GM12878 (cell line): ENCODE results near the gene PMAIP1. TPM values are rescaled to one million over a fixed set of nuclear protein-coding genes. Genes with fewer than 3 reads are reported as not detected.

Experiments
- ATAC-seq: fragments of 200-7000 bp; cut with Tn5 transposase; 3 replicates; pipeline ENCODE4 v1.9.1; 2020; ENCODE audit warnings: mild to moderate bottlenecking, moderate library complexity
- BruUV-seq: library from RNA; stranded (reverse); fragments of 400-500 nt; replicated peaks from 2 replicates; lab custom pipeline; 2021; lab: Mats Ljungman, UMichigan
- CTCF ChIA-PET: fragments of 300-600 bp; sonication (Branson Sonifier 250); formaldehyde crosslinking; extraction: SDS; loops from one replicate; lab custom pipeline; 2021; ENCODE audit warnings: inconsistent platforms; lab: Yijun Ruan, JAX
- POLR2A ChIA-PET: fragments of 350-600 bp; formaldehyde crosslinking; extraction: SDS; loops from one replicate; lab custom pipeline; 2021; ENCODE audit warnings: inconsistent platforms; lab: Charles Lee
- RAD21 ChIA-PET: fragments of 300-600 bp; sonication (Branson Sonifier 250); formaldehyde crosslinking; loops from one replicate; lab custom pipeline; 2023; ENCODE audit warnings: antibody characterized with exemption; ENCODE audit not compliant: unreplicated experiment; lab: Charles Lee
- SMC1A ChIA-PET: fragments of 300-600 bp; sonication (Branson Sonifier 250); formaldehyde crosslinking; loops from one replicate; lab custom pipeline; 2023; ENCODE audit not compliant: unreplicated experiment, uncharacterized antibody; lab: Charles Lee
- DNase-seq: peaks from one replicate; pipeline ENCODE4 v3.0.0-alpha.2; 2011; ENCODE audit warnings: low read depth, low spot score
- FAIRE-seq: peaks from 3 replicates; lab custom pipeline; 2011; peaks lifted over from hg19 to GRCh38; lab: Jason Lieb, UNC
- H2AFZ ChIP-seq: 2 replicates; pipeline ENCODE4 v1.6.0; 2011; ENCODE audit warnings: low read depth, low read length, control low read depth; ENCODE audit not compliant: control insufficient read depth
- H3K27ac ChIP-seq: 2 replicates; pipeline ENCODE4 v1.5.1; 2011; ENCODE audit warnings: control low read depth; ENCODE audit not compliant: control insufficient read depth, insufficient read depth
- H3K27me3 ChIP-seq, 2 experiments: replicated peaks in 1 of 2; 2 replicates each; pipeline versions ENCODE4 v1.6.0 to v1.6.1; 2011; ENCODE audit warnings: low read length in 1 of 2; ENCODE audit not compliant: control insufficient read depth in 2 of 2, insufficient read depth in 2 of 2
- H3K36me3 ChIP-seq, 2 experiments: 2 replicates each; pipeline ENCODE4 v1.5.1; 2011; ENCODE audit warnings: low read length in 1 of 2; ENCODE audit not compliant: control insufficient read depth in 2 of 2, insufficient read depth in 2 of 2
- H3K4me1 ChIP-seq: 2 replicates; pipeline ENCODE4 v1.6.1; 2011; ENCODE audit warnings: mild to moderate bottlenecking, low read length, moderate library complexity, mixed read lengths; ENCODE audit not compliant: control insufficient read depth, insufficient read depth
- H3K4me2 ChIP-seq: 2 replicates; pipeline ENCODE4 v1.6.0; 2011; ENCODE audit warnings: control low read depth; ENCODE audit not compliant: control insufficient read depth, insufficient read depth
- H3K4me3 ChIP-seq: fragments of 200-600 bp; sonication (generic); 2 replicates; pipeline ENCODE4 v1.5.1; 2016
- H3K79me2 ChIP-seq: 2 replicates; pipeline ENCODE4 v1.6.0; 2011; ENCODE audit warnings: low read length; ENCODE audit not compliant: control insufficient read depth, insufficient read depth
- H3K9ac ChIP-seq: 2 replicates; pipeline ENCODE4 v1.8.0; 2011; ENCODE audit warnings: low read length, control low read depth, mixed read lengths; ENCODE audit not compliant: control insufficient read depth, insufficient read depth
- H3K9me3 ChIP-seq: replicated peaks from 3 replicates; pipeline ENCODE4 v1.5.1; 2011; ENCODE audit warnings: mild to moderate bottlenecking, low read length; ENCODE audit not compliant: control insufficient read depth, insufficient read depth
- H4K20me1 ChIP-seq: 2 replicates; pipeline ENCODE4 v1.6.0; 2011; ENCODE audit not compliant: control insufficient read depth, insufficient read depth
- CBX5 ChIP-seq: sonication (generic); IDR thresholded peaks from 2 replicates; pipeline ENCODE4 v1.6.1; 2016; ENCODE audit warnings: low read depth, moderate library complexity, mild to moderate bottlenecking, inconsistent platforms
- EED ChIP-seq: sonication (generic); IDR thresholded peaks from 2 replicates; pipeline ENCODE4 v1.6.1; 2016; ENCODE audit warnings: antibody characterized with exemption, low read depth
- FOS ChIP-seq: IDR thresholded peaks from 3 replicates; pipeline ENCODE4 v1.6.1; 2011; ENCODE audit warnings: borderline replicate concordance; ENCODE audit not compliant: insufficient read length; ENCODE audit errors: extremely low read depth
- IKZF2 ChIP-seq, 2 experiments: fragments of 450-650 bp; IDR thresholded peaks; 2 replicates each; pipeline ENCODE4 v1.6.1; 2017; ENCODE audit warnings: mild to moderate bottlenecking in 2 of 2, moderate library complexity in 2 of 2
- NR2C2 ChIP-seq: IDR thresholded peaks from 2 replicates; pipeline ENCODE4 v1.6.1; 2011; ENCODE audit warnings: borderline replicate concordance, low read depth; ENCODE audit not compliant: control insufficient read depth, insufficient read length
- PKNOX1 ChIP-seq: fragments of 450-650 bp; IDR thresholded peaks from 2 replicates; pipeline ENCODE4 v1.6.1; 2016; ENCODE audit warnings: mild to moderate bottlenecking
- ZBTB40 ChIP-seq: fragments of 450-650 bp; IDR thresholded peaks from 2 replicates; pipeline ENCODE4 v1.6.1; 2016; ENCODE audit warnings: mild to moderate bottlenecking, moderate library complexity, borderline replicate concordance
- ZSCAN29 ChIP-seq: fragments of 450-650 bp; IDR thresholded peaks from 2 replicates; pipeline ENCODE4 v1.6.1; 2017; ENCODE audit warnings: mild to moderate bottlenecking, moderate library complexity
- in situ Hi-C: fragments of 300-500 bp; cut with MboI; formaldehyde crosslinking; loops from 9 replicates; pipeline ENCODE4 v1.14.3; 2018; ENCODE audit warnings: mixed read lengths
- intact Hi-C: fragments of 100-400 bp; cut with micrococcal nuclease; formaldehyde crosslinking; loops from one replicate; pipeline ENCODE4 v1.14.2; 2022; ENCODE audit not compliant: unreplicated experiment
- polyA plus RNA-seq, 11 experiments: library from polyadenylated mRNA; depleted of rRNA in 4 of 11; unstranded in 6 of 11; stranded (reverse) in 5 of 11; fragments of >200 nt; fragmentation: Nextera tagmentation in 4 of 11; fragmentation: Illumina TruSeq in 1 of 11; extraction: Ambion mirVana in 4 of 11; extraction: Trizol in 1 of 11; gene quantifications; 1 replicate in 1 of 11; 2 replicates in 10 of 11; pipeline versions ENCODE4 v1.2.1 to v1.2.3, GENCODE V29; 2011 to 2016; ENCODE audit warnings: inconsistent platforms in 2 of 11, missing spikeins in 2 of 11, low read depth in 1 of 11
- total RNA-seq, 4 experiments: library from RNA; depleted of rRNA in 3 of 4; stranded (reverse); fragments of >200 nt in 3 of 4; fragmentation: Illumina TruSeq in 1 of 4; extraction: Trizol in 1 of 4; gene quantifications; 2 replicates each; pipeline versions ENCODE4 v1.2.1 to v1.2.3, GENCODE V29; 2013 to 2021

Gene PMAIP1
- total and polyA plus RNA-seq, 10 of the 15 experiments (the other 5 are each of a cell fraction or from before 2014, with no cell fraction given): 74.0 to 219 (median 112) TPM

GRCh38 chr18:59911600-59911999 is 11.8 kb downstream of the PMAIP1 start:
- no peak for DNase-seq
- no TSS peak for BruUV-seq
- Histone ChIP-seq H4K20me1 (no peaks in the 10 kb centered on the region), H3K9ac (no peak overlapping the region), H3K27ac (no peak overlapping the region), H2AFZ (no peak overlapping the region), H3K27me3 (no peaks in the 10 kb centered on the region), H3K36me3 (no peaks in the 10 kb centered on the region), H3K4me1 (peaks cover 27% of the 10 kb centered on the region), H3K9me3 (peaks cover 6% of the 10 kb centered on the region; the same call in 2 of the 3 replicates), H3K79me2 (peaks cover under 1% of the 10 kb centered on the region; the same call in 1 of the 2 replicates), H3K4me2 (no peak overlapping the region), H3K4me3 (no peak overlapping the region)
- FAIRE-seq: no peak
- RAD21 ChIA-PET: interaction anchor here (8.9 kb wide), 1 partner anchor 13 kb away, joined by 187 read pairs; no protein-coding TSS in a partner anchor
- ATAC-seq: no peak
- intact Hi-C loops: no loop called here
- SMC1A ChIA-PET: interaction anchor here (10.2 kb wide), 1 partner anchor 11 kb away, joined by 289 read pairs; no protein-coding TSS in a partner anchor
- TF ChIP-seq ZSCAN29 (no peak), NR2C2 (no peak), IKZF2 (IDR thresholded peaks at IDR 0.05) (0 out of 4 replicates have a peak, but pooled peaks have one; percentile 21), CBX5 (no peak), ZBTB40 (no peak), EED (0 out of 2 replicates have a peak, but pooled peaks have one; percentile 19), PKNOX1 (peak; percentile 72), FOS (no peak)
- in situ Hi-C loops: loop anchor here (25.0 kb wide), 2 partner anchors 1249 to 1349 kb away; partner anchors contain the start of gene MALT1
- CTCF ChIA-PET: no interaction called here
- POLR2A ChIA-PET: no interaction called here
